SK-MEL-5 (cell line): ENCODE measurements around the gene TENM4. TPM values are rescaled to one million over a fixed set of nuclear protein-coding genes. Genes with fewer than 3 reads are reported as not detected.

Experiments used
- DNase-seq: peaks from one replicate; pipeline ENCODE4 v3.0.0-alpha.2; 2016; ENCODE audit warnings: low read depth, low spot score
- in situ Hi-C: cut with HindIII; loops from 2 replicates; pipeline ENCODE4 v1.10.0; 2016; ENCODE audit warnings: low sequenced_read_pairs, high pct_unique_total_duplicates, low pct_unique_long_range_greater_than_20kb
- total RNA-seq: library from RNA; depleted of rRNA; stranded (reverse); fragments of >200 nt; shearing (Covaris generic); gene quantifications from 2 replicates; pipeline ENCODE4 v1.2.3, GENCODE V29; 2014

TENM4 gene
- total RNA-seq, 1 experiment from 2014 or later = 0.08 TPM

DNA sequence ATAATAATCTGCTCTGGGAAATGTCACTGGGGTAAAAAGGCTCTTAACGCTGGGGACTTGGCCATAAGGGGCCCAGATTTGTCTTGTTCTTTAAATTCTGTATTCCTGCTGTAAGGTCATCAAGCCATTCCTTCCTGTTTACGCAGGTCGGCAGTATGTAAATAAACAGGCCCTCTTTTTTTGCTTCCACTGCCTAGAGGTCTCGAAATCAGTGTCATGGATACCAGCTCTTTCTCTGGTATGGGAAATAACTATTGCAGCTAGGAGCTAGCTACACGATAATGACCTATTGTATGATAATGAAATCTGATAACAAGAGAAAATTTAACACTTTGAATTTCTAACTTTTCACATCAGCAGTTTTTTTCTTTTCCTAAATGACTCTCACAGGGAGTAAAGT lies 657.0 kb downstream of the TENM4 start:
- in situ Hi-C loops = no loop called here
- no peak for DNase-seq

DNA sequence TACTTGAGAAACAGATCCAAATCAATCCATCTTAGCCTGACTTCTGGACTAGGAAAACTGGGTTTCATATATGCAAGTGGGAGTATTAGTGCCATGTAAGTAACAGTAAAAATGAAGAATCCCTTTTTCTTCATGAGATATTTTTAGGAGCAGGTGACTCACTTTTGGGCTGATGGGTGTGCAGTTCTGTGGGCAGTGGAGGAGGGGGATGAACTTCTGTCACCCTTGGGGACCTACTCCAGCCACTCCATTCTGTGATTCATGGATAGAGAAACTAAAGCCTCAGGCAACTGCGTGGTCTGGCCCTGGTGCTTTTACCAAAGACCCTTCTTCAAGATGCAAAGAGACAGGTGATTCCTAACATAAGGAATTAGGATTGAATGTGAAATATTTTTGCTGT lies 657.5 kb downstream of the TENM4 start:
- DNase-seq = no peak
- in situ Hi-C loops = no loop called here

GRCh38 chr11:78782725-78783124 lies 658.1 kb downstream of the TENM4 start:
- no peak for DNase-seq
- in situ Hi-C loops = no loop called here

GRCh38 chr11:78780889-78781288 lies 659.9 kb downstream of the TENM4 start:
- in situ Hi-C loops = no loop called here
- DNase-seq = no peak

GRCh38 chr11:78773492-78773891 lies 667.3 kb downstream of the TENM4 start:
- DNase-seq = no peak
- in situ Hi-C loops = no loop called here

DNA sequence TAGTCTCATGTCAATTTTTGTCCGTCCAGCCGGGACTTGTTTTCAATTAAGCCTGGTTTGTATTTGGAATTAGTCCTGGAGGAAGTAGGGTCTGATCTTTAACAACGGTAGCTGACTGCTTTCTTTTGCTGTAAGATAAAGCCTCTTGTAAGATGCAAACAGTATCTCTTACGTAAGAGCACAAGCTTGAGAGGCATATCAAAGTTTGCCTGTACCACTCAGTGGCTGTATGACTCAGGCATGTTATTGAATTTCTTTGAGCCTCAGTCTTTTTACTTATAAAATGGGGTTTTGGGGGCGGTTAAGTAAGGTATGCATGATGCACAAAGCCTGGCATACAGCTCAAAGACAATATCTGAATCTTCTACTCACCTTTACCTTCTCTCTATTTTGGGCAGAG lies 667.8 kb downstream of the TENM4 start:
- no peak for DNase-seq
- in situ Hi-C loops = no loop called here

DNA sequence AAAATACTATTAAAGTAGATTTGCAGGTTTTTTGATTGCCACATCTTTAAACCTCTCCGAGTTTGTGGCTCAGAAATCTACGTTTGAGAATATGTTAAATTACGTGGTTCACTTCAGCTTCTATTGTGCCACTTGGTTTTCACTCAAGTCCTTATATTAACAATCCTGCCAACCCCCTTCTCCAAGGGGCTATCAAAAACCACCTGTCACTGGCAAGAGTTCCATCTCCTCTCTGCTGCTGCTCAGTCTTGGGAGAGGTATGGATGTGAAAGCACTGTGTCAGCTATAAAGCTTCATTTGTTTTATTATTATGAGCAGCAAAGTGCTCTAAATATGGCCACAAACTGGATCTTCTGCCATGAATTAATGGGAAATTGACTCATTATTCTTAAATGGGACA lies 668.6 kb downstream of the TENM4 start:
- in situ Hi-C loops = no loop called here
- DNase-seq = no peak

GRCh38 chr11:78770931-78771330 lies 669.9 kb downstream of the TENM4 start:
- DNase-seq = no peak
- in situ Hi-C loops = no loop called here

- in situ Hi-C loops = no loop called here
- no peak for DNase-seq
These were observed 671.9 kb downstream of the TENM4 start for GRCh38 chr11:78768971-78769370.

DNA sequence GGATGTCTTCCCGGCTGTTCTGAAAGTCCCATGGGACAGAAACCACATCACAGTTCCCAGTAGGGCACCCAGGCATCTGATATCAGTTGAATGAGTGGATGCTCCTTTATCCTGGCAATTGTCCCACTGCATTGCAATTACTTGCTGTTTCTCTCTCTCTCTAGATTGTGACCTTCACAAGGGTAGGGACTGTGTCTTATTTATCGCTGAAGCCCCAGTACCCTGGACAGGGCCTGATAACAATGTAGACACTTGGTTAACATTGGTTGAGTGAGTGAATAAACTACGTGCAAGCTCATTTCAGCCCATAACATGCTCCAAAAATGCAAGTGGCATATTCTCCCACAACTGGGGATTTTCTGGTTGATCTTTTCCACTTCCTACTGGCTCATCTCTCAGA lies 672.5 kb downstream of the TENM4 start:
- in situ Hi-C loops = no loop called here
- DNase-seq = no peak

DNA sequence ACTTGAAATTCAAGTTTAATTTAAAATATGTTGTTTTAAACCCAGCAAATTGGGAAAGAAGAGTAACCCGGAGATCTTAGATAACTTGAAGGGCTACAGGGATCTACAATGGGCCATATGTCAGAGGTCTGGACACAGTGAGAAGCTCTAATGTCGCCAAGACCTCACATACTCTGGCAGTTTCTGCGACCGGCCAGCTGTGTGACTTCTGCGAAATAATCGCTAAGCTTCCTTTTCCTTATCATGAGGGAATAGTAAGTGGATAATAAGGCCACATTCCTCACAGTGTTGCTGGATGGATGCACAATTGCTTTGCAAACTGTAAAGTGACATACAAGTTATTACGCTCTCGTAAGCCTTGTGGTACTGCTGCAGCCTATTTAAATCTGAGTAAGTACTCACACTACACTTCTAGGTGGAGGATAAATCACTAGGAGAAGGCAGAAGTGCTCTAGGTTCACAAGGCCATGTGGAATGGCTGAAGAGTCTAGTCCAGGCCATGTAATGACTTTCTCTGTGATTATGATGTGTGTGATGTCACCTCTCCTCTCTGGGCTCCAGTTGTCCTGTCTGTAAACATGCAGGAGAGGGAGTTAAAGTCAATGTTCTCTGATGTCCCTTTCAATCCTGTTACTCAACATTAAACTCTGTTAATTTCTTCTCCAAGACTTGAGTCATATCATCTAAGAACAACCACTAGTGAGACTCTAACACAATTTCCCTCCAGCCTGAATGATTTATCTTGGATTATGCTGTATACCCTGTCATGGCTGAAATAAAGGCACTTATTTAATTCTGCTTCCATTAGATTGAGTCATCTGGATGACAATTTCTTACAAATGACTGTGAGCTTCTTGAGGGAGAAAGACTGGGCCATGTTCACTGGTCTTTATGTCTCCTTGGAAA lies 673.5 kb downstream of the TENM4 start:
- no peak for DNase-seq
- in situ Hi-C loops = no loop called here

- in situ Hi-C loops = no loop called here
- DNase-seq = no peak
These were observed 675.9 kb downstream of the TENM4 start for GRCh38 chr11:78764946-78765345.

- no peak for DNase-seq
- in situ Hi-C loops = no loop called here
These were observed 677.2 kb downstream of the TENM4 start for GRCh38 chr11:78763664-78764063.

GRCh38 chr11:78762105-78762504 lies 678.7 kb downstream of the TENM4 start:
- in situ Hi-C loops = no loop called here

DNA sequence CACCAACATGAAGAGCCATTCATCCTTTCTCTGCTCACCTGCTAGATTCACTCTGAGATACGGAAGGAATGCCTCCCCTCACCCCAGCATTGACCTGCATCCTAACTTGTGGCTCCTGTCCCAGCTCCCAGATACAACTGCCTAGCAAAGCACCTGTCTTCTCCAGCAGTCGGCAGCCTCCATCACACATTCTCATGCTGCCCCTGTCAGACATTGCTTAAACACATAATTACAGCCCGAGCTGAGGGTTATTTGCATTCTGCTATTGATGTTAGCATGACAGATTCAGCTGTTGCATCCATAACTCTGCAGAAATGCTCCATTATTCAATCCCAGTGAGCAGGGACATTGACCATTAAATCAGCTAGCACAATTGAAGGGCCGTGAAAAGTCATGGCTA lies 681.8 kb downstream of the TENM4 start:
- in situ Hi-C loops = no loop called here
- DNase-seq = no peak

More at GRCh38 chr11:78762105-78762504, 678.7 kb downstream of the TENM4 start:
- no peak for DNase-seq

DNA sequence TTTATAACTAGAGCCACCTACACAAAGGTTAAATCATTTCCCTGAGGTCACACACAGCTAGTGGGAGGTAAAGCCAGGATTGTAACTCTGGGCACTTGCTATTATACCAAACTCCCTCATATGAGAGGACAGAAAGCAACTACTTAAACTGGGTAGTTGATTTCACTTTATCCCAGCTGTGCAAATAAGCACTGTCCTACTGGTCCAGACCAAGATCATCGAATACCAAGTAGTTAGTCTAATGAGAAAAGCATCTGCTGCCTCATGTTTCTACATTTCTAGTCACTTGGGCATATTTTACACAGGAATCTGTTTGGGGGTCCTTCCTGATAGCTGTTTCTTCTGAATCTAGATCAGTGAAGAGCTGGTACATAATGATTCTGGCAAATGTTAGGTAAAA lies 687.5 kb downstream of the TENM4 start:
- DNase-seq = no peak
- in situ Hi-C loops = no loop called here

- DNase-seq = no peak
- in situ Hi-C loops = no loop called here
These were observed 688.3 kb downstream of the TENM4 start for GRCh38 chr11:78752494-78752893.

DNA sequence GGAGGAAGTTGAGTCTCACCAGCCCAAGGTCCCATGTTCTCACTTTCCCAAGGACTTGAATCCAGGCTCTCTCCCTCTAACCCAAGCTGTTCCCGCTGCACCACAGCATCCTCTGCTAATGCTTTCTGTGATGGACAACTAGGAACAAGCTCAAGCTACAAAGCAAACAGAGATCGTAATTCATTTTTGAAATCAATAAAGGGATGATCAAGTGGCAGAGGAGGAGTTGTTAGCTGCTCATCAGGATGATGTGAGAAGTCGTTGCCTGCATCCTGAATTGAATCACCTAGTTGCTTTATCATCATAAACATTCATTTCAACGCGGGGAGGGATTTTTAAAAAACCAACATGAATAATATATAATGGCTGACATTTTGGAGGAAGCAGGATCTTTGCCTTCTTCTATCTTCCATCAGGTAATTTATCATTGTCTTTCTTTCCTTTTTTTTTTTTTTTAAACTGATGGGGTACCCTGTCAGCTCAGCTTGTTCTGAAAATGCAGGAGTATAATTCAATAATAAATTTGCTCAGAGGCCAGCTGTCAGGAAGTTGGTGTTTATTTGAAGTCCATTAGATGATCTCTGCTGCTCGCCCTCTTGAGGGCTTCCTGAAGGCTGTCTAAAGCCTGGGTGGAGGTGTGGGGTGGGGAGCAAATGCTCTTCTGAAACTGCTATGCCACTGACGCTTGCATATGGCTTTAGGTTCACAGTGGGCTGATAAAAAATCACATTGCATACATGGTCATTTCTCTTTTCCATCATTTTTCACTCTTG lies 691.7 kb downstream of the TENM4 start:
- in situ Hi-C loops = no loop called here
- no peak for DNase-seq

DNA sequence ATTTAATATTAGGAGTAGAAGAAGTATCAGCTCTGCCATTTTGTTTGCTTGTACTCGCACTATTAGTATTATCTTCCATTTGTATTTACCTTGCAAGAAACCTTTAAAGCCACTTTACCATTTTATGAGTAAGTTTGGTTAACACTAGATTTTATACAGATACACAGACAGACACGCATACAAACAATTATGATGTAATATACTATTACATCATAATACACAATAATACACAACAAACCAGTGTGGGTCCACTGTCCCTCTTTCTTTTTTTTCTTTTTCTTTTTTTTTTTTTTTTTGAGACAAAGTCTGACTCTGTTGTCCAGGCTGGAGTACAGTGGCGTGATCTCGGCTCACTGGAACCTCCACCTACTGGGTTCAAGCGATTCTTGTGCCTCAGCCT lies 695.9 kb downstream of the TENM4 start:
- in situ Hi-C loops = no loop called here
- DNase-seq = no peak
